Mesangial cell (primary cell): ENCODE results near the gene GKN1. TPM values are rescaled to one million over a fixed set of nuclear protein-coding genes. Genes with fewer than 3 reads are reported as not detected.

ENCODE experiments used
- total RNA-seq: library from RNA; depleted of rRNA; stranded (reverse); fragments of >200 nt; gene quantifications from 2 replicates; pipeline ENCODE4 v1.2.3, GENCODE V29; 2015

GKN1 gene
- total RNA-seq = not detected in 2 replicates

GRCh38 chr2:68974251-68974650 lies at the start of gene GKN1:
TSS of gene GKN1 (plus strand) at chr2:68974636. CDS start at chr2:68974678, 42 bp downstream.

GRCh38 chr2:68952887-68953521 lies 21.4 kb upstream of the GKN1 start, which contains the start of gene GKN2:
TSS of gene GKN2 (minus strand) at chr2:68952893. CDS start at chr2:68952861, 32 bp downstream.

GRCh38 chr2:69013142-69013839 lies 38.9 kb downstream of the GKN1 start, which contains the start of gene ANTXR1:
TSS of gene ANTXR1 (plus strand) at chr2:69013179. CDS start at chr2:69013500, 321 bp downstream.

Other genes starting within 250 kb of the GKN1 start
- 0.13 TPM in 1 of 2 replicates, not detected in the other for gene ARHGAP25, start 239.8 kb upstream of the GKN1 start, total RNA-seq
- gene BMP10, start 103.2 kb upstream of the GKN1 start, total RNA-seq = not detected in 2 replicates
- gene GKN2, start 21.7 kb upstream of the GKN1 start, total RNA-seq = not detected in 2 replicates
- gene ANTXR1, start 38.5 kb downstream of the GKN1 start, total RNA-seq = 23.1 and 40.9 TPM in 2 replicates